Measurements from ENCODE around the gene SAP30BP. TPM values are rescaled to one million over a fixed set of nuclear protein-coding genes. Genes with fewer than 3 reads are reported as not detected.
"Not testable (repeated sequence)": the region's sequence is repeated elsewhere in the genome, so short reads cannot be mapped to it uniquely, and the experiment has no call there.

The SAP30BP gene
- total RNA-seq, 5 donors from 2014 or later (not counting 1 experiment from before 2014, with no cell fraction given) = 124 to 191 (median 128) TPM

DNA sequence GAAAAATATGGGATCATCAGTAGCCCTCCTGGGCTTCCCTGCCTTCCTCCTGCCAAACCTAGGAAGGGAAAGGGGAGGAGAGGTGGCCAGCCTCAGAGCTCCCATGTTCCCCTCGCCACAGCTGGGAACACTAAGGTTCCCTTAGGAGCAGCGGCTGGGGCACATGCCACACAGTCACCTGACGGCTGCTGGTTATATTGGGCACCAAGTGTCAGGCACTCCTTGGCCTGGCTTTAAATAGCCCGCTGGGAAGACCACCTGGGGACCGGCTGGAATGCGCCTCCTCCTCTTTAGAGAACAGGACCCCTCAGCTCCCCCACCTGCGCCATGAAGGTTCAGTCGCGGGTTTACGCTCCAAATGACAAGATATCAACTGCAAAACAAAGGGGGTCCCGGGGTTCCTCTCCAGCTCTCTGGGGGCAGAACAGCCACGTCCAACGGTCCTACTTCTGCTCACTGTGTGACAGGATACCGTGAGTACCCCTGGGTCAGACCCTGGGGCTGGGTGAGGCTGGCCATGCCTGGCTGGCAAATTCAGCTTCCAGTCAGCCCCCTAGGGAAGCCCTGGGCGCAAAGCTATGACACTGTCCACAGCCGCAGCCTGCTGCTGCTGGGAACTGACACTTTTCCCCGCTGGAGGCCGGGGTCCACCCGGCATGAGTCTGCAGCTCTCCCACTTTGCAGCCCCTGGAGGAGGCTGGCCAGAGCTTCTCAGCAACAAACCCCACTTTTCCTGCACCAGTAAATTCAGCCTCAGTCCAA lies 30.6 kb upstream of the SAP30BP start:
- CTCF ChIA-PET = interaction anchor here in 1 of 2 donors (0.6 kb wide), 1 partner anchor 428 kb away, joined by 3 read pairs; no protein-coding TSS in a partner anchor
- POLR2A ChIA-PET = no interaction called here
- no peak overlapping the region for H3K27ac Mint-ChIP-seq
- H3K4me3 Mint-ChIP-seq = no peak overlapping the region
- 96% methylated on average over 19 of the region's 19 CpGs for WGBS (ENCODE audit: insufficient coverage)
- no peaks in the 10 kb centered on the region for H3K27me3 Mint-ChIP-seq
- Histone ChIP-seq H3K27me3 (replicated peaks in 1 of 2; ENCODE audit: control insufficient read depth in 2 of 2, extremely low read depth in 1 of 2, insufficient read depth in 2 of 2, low read length in 1 of 2) (no peaks in the 10 kb centered on the region), H3K4me1 (ENCODE audit: control insufficient read depth in 1 of 2, extremely low read depth in 1 of 2, insufficient read depth in 2 of 2, low read length in 2 of 2) (peaks cover 2 to 16% of the 10 kb centered on the region in 2 experiments), H3K36me3 (ENCODE audit: control insufficient read depth in 2 of 2, extremely low read depth in 1 of 2, insufficient read depth in 1 of 2, low read length in 1 of 2) (peaks cover 2 to 4% of the 10 kb centered on the region in 2 donors), H3K4me3 (ENCODE audit: control insufficient read depth in 1 of 2, extremely low read depth in 1 of 2, low read length in 1 of 2) (no peak overlapping the region), H3K9me3 (no peaks in the 10 kb centered on the region), H3K27ac (ENCODE audit: low read length) (no peak overlapping the region)
- ATAC-seq (replicated peaks in 1 of 4) (no peak), DNase-seq (no peak)
- H3K4me1 Mint-ChIP-seq = peaks cover 8 to 12% (median 9%) of the 10 kb centered on the region in 3 donors
- peaks cover 4% of the 10 kb centered on the region for H3K36me3 Mint-ChIP-seq
- H3K9me3 Mint-ChIP-seq = no peaks in the 10 kb centered on the region

DNA sequence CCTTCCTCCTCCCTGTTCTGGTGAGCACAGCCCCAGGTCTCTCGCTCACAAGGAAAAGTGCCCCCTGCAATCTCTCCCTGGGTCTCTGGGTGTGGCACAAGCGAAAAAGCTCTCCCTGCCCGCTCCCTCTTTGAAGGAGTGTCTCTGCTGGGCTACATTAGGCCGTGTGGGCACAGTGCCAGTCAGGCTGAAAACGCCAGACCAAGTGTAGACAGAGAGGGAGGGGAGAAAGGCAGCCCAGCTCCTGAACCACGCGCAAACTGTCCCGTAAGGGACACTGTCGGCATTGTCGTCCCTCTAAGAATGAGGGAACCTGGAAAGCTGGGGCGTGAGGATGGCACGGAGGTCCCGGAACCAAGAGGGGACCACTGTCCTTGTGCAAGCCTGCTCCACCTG lies 30.0 kb upstream of the SAP30BP start:
- H3K9me3 ChIP-seq = no peaks in the 10 kb centered on the region
- 89% methylated on average over 9 of the region's 13 CpGs for WGBS (ENCODE audit: insufficient coverage)
- Mint-ChIP-seq H3K4me1 (peaks cover 8 to 12% (median 9%) of the 10 kb centered on the region in 3 donors), H3K27me3 (no peaks in the 10 kb centered on the region), H3K36me3 (peaks cover 7% of the 10 kb centered on the region), H3K9me3 (no peaks in the 10 kb centered on the region), H3K4me3 (no peak overlapping the region), H3K27ac (no peak overlapping the region)
- peaks cover 2 to 16% of the 10 kb centered on the region in 2 experiments for H3K4me1 ChIP-seq (ENCODE audit: control insufficient read depth in 1 of 2, extremely low read depth in 1 of 2, insufficient read depth in 2 of 2, low read length in 2 of 2)
- CTCF ChIA-PET = interaction anchor here in 1 of 2 donors (0.6 kb wide), 1 partner anchor 428 kb away, joined by 3 read pairs; no protein-coding TSS in a partner anchor
- peaks cover 2 to 3% of the 10 kb centered on the region in 2 donors for H3K36me3 ChIP-seq (ENCODE audit: control insufficient read depth in 2 of 2, extremely low read depth in 1 of 2, insufficient read depth in 1 of 2, low read length in 1 of 2)
- POLR2A ChIA-PET = no interaction called here
- no peak overlapping the region for H3K27ac ChIP-seq (ENCODE audit: low read length)
- ATAC-seq (replicated peaks in 1 of 4) = no peak
- no peak for DNase-seq
- no peaks in the 10 kb centered on the region for H3K27me3 ChIP-seq (replicated peaks in 1 of 2; ENCODE audit: control insufficient read depth in 2 of 2, extremely low read depth in 1 of 2, insufficient read depth in 2 of 2, low read length in 1 of 2)
- H3K4me3 ChIP-seq (ENCODE audit: control insufficient read depth in 1 of 2, extremely low read depth in 1 of 2, low read length in 1 of 2) = no peak overlapping the region

DNA sequence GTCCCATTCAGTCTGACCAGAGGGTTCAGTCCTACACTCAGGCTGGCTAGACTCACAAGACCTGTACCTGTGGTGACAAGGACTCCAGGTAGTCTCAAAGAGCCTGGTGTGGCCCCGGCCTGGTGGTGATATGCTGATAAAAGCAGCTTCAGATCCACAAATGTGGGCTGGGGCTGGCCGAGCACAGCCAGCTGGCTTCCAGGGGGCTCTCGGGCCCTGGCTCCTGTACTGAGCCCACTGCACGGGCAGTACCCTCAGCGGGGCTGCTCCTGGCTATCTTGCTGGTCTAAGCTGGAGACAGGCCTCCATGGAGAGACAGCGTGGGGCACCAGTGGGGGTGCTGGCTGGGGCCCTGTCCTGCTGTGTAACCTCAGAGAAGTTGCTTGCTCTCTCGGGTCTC lies 29.6 kb upstream of the SAP30BP start:
- Histone ChIP-seq H3K27me3 (replicated peaks in 1 of 2; ENCODE audit: control insufficient read depth in 2 of 2, extremely low read depth in 1 of 2, insufficient read depth in 2 of 2, low read length in 1 of 2) (no peaks in the 10 kb centered on the region), H3K9me3 (no peaks in the 10 kb centered on the region), H3K4me3 (ENCODE audit: control insufficient read depth in 1 of 2, extremely low read depth in 1 of 2, low read length in 1 of 2) (no peak overlapping the region), H3K27ac (ENCODE audit: low read length) (no peak overlapping the region), H3K36me3 (ENCODE audit: control insufficient read depth in 2 of 2, extremely low read depth in 1 of 2, insufficient read depth in 1 of 2, low read length in 1 of 2) (peaks cover 0 to 2% of the 10 kb centered on the region in 2 donors), H3K4me1 (ENCODE audit: control insufficient read depth in 1 of 2, extremely low read depth in 1 of 2, insufficient read depth in 2 of 2, low read length in 2 of 2) (peaks cover 2 to 16% of the 10 kb centered on the region in 2 experiments)
- peaks cover 7% of the 10 kb centered on the region for H3K36me3 Mint-ChIP-seq
- ChIA-PET CTCF (no interaction called here), POLR2A (no interaction called here)
- 94% methylated on average over 6 of the region's 7 CpGs for WGBS (ENCODE audit: insufficient coverage)
- no peaks in the 10 kb centered on the region for H3K9me3 Mint-ChIP-seq
- H3K4me3 Mint-ChIP-seq = no peak overlapping the region
- ATAC-seq (replicated peaks in 1 of 4) (no peak), DNase-seq (peak in 1 of 35 experiments; percentile 2)
- H3K4me1 Mint-ChIP-seq = peaks cover 8 to 12% (median 9%) of the 10 kb centered on the region in 3 donors
- H3K27me3 Mint-ChIP-seq = no peaks in the 10 kb centered on the region
- H3K27ac Mint-ChIP-seq = no peak overlapping the region

DNA sequence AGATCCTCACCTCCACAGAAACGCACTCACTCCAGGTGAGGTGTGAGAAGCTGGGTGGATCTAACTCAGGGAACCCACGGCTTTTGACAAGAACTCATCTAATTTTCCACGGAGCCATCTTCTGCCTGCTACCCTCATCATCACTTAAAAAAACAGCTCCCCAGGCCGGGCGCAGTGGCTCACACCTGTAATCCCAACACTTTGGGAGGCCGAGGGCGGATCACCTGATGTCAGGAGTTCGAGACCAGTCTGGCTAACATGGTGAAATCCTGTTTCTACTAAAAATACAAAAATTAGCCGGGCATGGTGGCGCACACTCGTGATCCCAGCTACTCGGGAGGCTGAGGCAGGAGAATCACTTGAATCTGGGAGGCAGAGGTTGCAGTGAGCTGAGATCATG lies 29.1 kb upstream of the SAP30BP start:
- peaks cover 1 to 11% of the 10 kb centered on the region in 2 experiments for H3K4me1 ChIP-seq (ENCODE audit: control insufficient read depth in 1 of 2, extremely low read depth in 1 of 2, insufficient read depth in 2 of 2, low read length in 2 of 2)
- POLR2A ChIA-PET; ATAC-seq (replicated peaks in 1 of 4); H3K27ac ChIP-seq (ENCODE audit: low read length); H3K27ac Mint-ChIP-seq; H3K4me3 ChIP-seq (ENCODE audit: control insufficient read depth in 1 of 2, extremely low read depth in 1 of 2, low read length in 1 of 2); H3K27me3 Mint-ChIP-seq; DNase-seq; H3K9me3 Mint-ChIP-seq; H3K36me3 ChIP-seq (ENCODE audit: control insufficient read depth in 2 of 2, extremely low read depth in 1 of 2, insufficient read depth in 1 of 2, low read length in 1 of 2); H3K36me3 Mint-ChIP-seq; H3K27me3 ChIP-seq (replicated peaks in 1 of 2; ENCODE audit: control insufficient read depth in 2 of 2, extremely low read depth in 1 of 2, insufficient read depth in 2 of 2, low read length in 1 of 2); H3K9me3 ChIP-seq; H3K4me3 Mint-ChIP-seq: not testable (repeated sequence)
- CTCF ChIA-PET = interaction anchor here in 1 of 2 donors (1.2 kb wide), 1 partner anchor 115 kb away, joined by 3 read pairs; no protein-coding TSS in a partner anchor
- 97% methylated on average over 5 of the region's 12 CpGs for WGBS (ENCODE audit: insufficient coverage)
- H3K4me1 Mint-ChIP-seq = peaks cover 5 to 11% (median 8%) of the 10 kb centered on the region in 3 donors

DNA sequence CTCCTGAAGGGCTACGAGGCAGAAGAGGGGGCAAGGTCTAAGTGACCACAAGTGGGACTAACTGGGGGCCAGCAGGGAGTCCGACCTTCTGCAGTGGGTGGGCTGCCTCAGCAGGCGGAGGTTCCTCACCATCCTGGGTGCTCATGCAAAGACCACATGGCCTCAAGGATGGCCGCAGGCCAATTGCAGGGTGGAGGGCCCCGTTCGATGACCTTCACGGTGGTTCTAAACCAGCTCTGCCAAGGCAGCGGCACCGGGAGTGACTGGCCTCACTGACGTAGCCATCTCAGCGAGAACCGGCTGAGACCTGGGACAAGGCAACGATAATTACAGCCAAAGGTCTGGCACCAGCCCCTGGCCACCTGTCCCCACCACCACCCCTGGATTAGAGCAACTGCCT lies 28.2 kb upstream of the SAP30BP start:
- H3K9me3 ChIP-seq = no peaks in the 10 kb centered on the region
- H3K4me1 ChIP-seq (ENCODE audit: control insufficient read depth in 1 of 2, extremely low read depth in 1 of 2, insufficient read depth in 2 of 2, low read length in 2 of 2) = peaks cover 0 to 2% of the 10 kb centered on the region in 2 experiments
- no peak overlapping the region for H3K4me3 Mint-ChIP-seq
- peaks cover 1 to 4% (median 3%) of the 10 kb centered on the region in 3 donors for H3K4me1 Mint-ChIP-seq
- ATAC-seq (replicated peaks in 1 of 4) (no peak), DNase-seq (peak in 1 of 35 experiments; percentile 2)
- WGBS (ENCODE audit: insufficient coverage) = 97% methylated on average over 12 of the region's 13 CpGs
- H3K36me3 ChIP-seq (ENCODE audit: control insufficient read depth in 2 of 2, extremely low read depth in 1 of 2, insufficient read depth in 1 of 2, low read length in 1 of 2) = peaks cover 2 to 3% of the 10 kb centered on the region in 2 donors
- no peak overlapping the region for H3K27ac ChIP-seq (ENCODE audit: low read length)
- H3K27ac Mint-ChIP-seq = no peak overlapping the region
- CTCF ChIA-PET = interaction anchor here in 1 of 2 donors (1.2 kb wide), 1 partner anchor 115 kb away, joined by 3 read pairs; no protein-coding TSS in a partner anchor
- H3K27me3 ChIP-seq (replicated peaks in 1 of 2; ENCODE audit: control insufficient read depth in 2 of 2, extremely low read depth in 1 of 2, insufficient read depth in 2 of 2, low read length in 1 of 2) = no peaks in the 10 kb centered on the region
- no peak overlapping the region for H3K4me3 ChIP-seq (ENCODE audit: control insufficient read depth in 1 of 2, extremely low read depth in 1 of 2, low read length in 1 of 2)
- no peaks in the 10 kb centered on the region for H3K27me3 Mint-ChIP-seq
- POLR2A ChIA-PET = no interaction called here
- H3K36me3 Mint-ChIP-seq = peaks cover 7% of the 10 kb centered on the region
- H3K9me3 Mint-ChIP-seq = no peaks in the 10 kb centered on the region

DNA sequence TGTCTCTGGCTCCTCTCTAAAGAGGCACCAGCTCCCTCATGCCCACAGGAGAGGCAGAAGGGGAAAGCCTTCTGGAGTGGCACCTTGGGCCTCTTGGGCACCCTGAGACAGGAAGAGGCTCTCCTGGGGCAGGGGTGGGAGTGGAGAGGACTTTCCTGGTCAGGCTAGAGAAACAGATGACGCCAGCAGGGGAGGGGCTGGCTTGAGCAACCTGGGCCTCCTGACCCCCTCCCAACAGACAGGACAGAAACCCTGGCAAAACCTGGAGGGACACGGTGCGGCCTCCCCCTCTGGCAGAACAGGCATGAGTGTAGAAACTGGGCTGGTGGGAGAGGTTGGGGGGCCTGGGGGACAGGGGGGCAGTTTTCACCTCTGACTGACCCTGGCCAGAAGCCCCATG lies 27.8 kb upstream of the SAP30BP start:
- H3K4me3 Mint-ChIP-seq = no peak overlapping the region
- POLR2A ChIA-PET = no interaction called here
- ATAC-seq (replicated peaks in 1 of 4) (no peak), DNase-seq (no peak)
- H3K27me3 ChIP-seq (replicated peaks in 1 of 2; ENCODE audit: control insufficient read depth in 2 of 2, extremely low read depth in 1 of 2, insufficient read depth in 2 of 2, low read length in 1 of 2) = no peaks in the 10 kb centered on the region
- H3K4me1 Mint-ChIP-seq = peaks cover 0 to 2% (median 0%) of the 10 kb centered on the region in 3 donors
- no peak overlapping the region for H3K27ac Mint-ChIP-seq
- H3K4me1 ChIP-seq (ENCODE audit: control insufficient read depth in 1 of 2, extremely low read depth in 1 of 2, insufficient read depth in 2 of 2, low read length in 2 of 2) = no peaks in the 10 kb centered on the region
- no peaks in the 10 kb centered on the region for H3K9me3 Mint-ChIP-seq
- H3K9me3 ChIP-seq = no peaks in the 10 kb centered on the region
- H3K36me3 Mint-ChIP-seq = peaks cover 7% of the 10 kb centered on the region
- no peak overlapping the region for H3K27ac ChIP-seq (ENCODE audit: low read length)
- no peak overlapping the region for H3K4me3 ChIP-seq (ENCODE audit: control insufficient read depth in 1 of 2, extremely low read depth in 1 of 2, low read length in 1 of 2)
- no CpG with 5 or more reads among the region's 3 CpGs for WGBS (ENCODE audit: insufficient coverage)
- CTCF ChIA-PET = no interaction called here
- H3K36me3 ChIP-seq (ENCODE audit: control insufficient read depth in 2 of 2, extremely low read depth in 1 of 2, insufficient read depth in 1 of 2, low read length in 1 of 2) = peaks cover 2 to 3% of the 10 kb centered on the region in 2 donors
- H3K27me3 Mint-ChIP-seq = no peaks in the 10 kb centered on the region

All from T-cell (primary cell).